GM19468 (cell line): Measurements from ENCODE around the gene KRT76.
"Not testable (repeated sequence)": the region's sequence is repeated elsewhere in the genome, so short reads cannot be mapped to it uniquely, and the experiment has no call there.

Source experiments
- ATAC-seq: cut with Tn5 transposase; IDR thresholded peaks from one replicate; pipeline ENCODE4 v1.9.1; 2021; ENCODE audit warnings: mild to moderate bottlenecking, moderate library complexity, moderate number of reproducible peaks; ENCODE audit not compliant: unreplicated experiment; ENCODE audit errors: extremely low read depth

The KRT76 gene

DNA sequence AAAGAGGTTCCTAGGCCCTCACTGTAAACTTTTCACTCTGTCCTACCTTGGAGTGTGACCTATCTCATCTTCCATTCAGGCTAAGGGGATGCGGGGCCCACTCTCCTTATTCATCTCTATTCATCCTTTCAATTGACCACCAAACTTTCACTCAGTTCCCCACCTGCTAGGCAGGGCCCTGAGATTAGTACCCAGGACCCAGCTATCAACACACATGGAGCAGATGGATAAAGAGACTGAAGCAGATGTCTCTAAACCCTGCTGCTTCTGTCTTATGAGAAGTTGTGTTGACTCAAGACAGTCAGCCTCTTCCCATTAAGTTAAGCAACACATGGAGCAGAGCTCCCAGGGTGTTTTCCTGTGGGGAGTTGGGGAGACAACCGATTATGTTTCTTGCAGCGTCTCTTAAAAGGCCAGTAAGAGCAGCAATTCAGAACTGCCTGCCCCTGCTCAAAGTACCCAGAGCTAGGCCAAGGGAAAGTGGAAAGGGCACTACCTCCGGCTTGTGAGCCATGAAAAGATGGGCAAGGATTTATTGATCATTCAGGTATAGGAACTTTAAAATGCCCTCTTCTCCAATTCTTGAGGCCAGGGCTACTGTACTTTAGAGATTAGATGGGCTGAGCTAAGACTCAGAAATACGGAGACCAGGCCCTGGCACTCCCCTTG lies 10.7 kb downstream of the KRT76 start:
- ATAC-seq, result no peak

DNA sequence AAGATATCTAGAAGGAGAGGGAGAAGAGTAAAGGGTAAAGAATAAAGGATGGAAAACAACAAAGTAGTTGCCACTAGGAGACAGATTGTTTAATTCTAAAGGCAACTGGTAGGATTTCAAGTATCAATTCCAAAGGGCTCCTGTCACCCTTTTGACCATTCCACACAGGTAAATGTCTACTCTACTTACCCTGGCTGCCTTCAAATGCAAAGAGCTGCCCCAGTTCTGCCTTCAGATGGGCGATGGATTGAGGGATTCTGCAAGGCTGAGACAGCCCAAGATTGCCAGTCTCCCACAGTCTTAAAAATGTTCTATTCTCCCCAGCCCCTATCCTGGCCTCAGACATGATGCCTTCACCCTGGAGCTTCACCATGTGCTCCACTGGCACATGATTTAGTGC lies 11.4 kb downstream of the KRT76 start:
- no peak for ATAC-seq

DNA sequence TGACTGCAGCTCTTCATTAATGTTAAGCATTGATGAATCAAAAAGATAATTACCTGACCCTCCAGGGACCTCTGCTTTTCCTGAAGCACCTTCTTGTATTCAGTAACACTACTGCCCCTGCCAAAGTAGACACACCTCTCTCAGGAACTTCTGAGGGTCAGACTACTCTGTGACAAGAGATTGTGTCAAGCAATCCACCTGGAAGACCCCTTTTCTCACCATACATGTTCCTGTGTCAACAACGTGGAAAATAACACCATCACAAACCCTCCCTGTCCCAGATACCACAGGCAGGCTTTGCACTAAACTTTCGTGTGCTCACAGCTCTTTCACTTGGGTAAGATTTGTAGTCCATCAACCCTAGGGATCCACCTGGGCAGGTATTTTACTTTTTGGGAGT lies 13.2 kb downstream of the KRT76 start:
- no peak for ATAC-seq

DNA sequence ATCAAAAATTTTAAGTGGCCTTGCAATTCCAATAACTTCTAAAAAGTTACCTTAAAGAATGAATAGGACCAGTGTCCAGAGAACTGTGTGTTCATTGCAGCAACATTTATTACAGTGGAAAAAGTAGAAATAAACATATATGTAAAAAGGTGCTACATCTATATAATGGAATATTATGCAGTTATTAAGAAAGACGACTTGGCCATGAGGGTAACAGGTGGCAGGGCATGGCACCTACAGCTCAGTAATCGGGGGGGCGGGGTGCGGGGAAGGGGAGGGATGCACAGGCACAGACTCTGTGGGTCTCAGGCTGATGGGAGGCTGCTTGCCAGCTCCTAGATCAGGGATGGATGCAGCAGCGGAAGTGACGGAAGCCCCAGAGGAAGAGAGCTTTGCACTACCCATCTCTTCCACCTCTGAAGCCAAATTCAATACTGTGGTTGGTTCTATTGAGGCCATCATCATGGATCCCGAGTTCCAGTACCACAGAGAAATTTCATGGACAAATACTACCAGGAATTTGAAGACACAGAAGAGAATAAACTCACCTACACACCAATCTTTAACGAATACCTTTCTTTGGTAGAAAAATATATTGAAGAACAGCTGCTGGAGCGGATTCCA lies 14.0 kb downstream of the KRT76 start:
- ATAC-seq, result no peak

DNA sequence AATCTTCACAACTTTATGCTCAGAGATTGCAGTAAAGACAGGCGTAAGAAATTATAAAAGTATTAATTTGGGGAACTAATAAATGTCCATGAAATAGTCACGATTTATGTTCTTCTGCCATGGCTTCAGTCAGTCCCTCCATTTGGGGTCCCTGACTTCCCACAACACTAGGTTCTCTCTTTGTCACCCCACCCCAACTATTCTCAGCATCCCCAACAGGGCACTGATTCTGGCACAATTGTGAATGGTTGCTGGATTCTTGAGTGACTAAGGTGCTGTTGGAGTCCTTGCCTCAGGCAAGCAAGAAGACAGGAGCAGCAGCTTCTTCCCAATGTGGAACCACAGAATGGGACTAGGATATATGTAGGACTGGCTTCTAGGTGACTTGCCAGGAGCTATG lies 15.3 kb downstream of the KRT76 start:
- no peak for ATAC-seq

DNA sequence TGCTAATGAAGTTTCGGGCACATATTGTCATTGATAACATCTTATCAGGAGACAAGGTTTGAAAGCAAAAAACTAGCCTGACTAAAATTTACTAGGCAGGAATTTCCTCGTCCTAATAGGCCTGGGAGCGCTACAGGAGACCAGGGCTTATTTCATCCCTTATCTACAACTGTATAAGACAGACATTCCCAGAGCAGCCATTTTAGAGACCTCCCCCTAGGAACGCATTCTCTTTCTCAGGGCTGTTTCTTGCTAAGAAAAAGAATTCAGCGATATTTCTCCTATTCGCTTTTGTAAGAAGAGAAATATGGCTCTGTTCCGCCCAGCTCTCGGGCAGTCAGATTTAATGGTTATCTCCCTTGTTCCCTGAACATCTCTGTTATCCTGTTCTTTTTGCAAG lies 15.9 kb downstream of the KRT76 start:
- not testable (repeated sequence) for ATAC-seq

DNA sequence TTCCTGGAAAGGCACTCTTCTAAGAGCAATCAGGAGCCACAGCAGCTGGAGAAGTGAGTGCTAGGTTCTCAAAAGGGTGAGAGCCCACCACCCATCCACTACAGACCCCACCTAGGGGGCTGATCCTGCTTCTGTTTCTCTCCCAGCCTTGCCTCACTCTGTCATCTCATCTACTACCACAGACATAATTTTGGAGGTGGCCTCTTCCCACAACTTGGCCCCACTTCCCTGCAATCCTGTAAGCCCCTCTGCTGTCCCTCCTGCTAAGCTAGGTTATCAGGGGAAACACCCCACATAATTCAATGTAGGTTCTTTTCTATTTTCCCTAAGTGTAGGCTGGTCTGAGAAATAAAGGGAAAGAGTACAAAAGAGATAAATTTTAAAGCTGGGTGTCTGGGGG lies 16.5 kb downstream of the KRT76 start:
- ATAC-seq, result no peak

DNA sequence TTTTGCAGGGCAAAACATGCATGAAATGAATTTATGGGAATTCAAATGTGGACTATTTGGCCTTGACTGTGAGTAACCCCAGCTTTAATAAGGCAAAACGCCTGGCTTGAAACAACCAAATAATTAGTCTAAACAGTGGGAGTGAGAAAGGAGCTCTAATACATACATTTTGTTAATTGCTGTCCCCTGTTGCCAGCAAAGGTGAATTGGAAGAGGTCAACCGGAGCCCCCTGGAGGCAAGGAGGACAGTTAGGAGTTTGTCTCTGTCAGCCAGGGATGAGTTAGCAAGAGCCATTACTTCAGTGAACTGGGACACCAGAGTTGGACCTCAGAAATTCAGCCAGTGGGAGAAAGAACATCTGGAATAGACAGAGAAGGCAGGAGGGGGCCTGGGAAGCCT lies 17.4 kb downstream of the KRT76 start:
- ATAC-seq, result no peak

DNA sequence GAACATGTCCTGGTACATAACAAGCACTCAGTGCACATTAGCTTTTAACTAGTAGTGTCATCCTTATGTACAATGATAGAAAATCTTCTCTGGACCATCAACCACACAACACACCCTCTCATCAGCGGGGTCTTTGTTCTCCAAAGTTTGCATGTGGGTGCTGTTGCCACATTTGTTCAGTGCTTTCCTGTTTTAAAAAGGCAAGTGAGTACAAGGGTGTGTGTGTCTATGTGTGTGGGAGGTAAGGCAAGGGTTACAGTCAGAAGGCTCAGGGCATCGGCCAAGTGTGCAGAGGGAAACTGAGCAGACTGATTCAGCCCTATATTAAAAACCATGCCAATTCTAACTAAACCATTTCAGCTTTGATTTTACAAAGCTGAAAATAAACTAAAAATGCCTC lies 17.9 kb downstream of the KRT76 start:
- ATAC-seq, result no peak

DNA sequence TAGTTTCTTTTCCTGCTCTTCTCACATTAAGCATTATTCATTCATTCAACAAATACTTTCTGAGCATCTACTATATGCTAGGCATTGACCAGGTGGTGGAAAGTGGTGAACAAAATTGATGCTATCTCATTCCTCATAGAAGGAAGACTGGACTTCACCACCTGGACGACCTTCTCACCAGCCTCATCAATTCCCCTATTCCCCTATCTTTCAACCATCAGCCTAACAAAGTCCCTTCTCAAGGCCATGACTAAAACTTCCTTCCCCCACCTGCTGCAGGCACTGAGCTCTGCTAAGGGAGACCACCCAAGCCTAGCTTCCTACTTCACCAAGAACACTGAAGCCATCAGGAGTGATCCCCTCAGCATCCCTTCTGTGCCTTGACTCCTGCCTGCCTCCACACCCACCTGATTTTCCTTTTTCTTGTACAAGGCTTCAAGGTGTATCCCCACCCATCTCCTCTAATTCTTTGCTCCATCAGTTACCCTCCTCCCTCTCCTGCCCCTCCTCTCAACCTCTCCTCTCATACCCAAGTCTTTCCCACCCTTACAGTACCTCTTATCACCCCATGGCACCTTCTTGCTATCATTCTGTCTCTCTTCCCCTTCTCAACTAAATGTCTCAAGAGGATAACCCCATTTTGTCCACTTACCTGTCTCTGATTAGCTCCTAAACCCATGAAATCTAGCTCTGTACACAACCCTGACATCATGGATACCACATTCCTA lies 19.5 kb downstream of the KRT76 start:
- no peak for ATAC-seq

DNA sequence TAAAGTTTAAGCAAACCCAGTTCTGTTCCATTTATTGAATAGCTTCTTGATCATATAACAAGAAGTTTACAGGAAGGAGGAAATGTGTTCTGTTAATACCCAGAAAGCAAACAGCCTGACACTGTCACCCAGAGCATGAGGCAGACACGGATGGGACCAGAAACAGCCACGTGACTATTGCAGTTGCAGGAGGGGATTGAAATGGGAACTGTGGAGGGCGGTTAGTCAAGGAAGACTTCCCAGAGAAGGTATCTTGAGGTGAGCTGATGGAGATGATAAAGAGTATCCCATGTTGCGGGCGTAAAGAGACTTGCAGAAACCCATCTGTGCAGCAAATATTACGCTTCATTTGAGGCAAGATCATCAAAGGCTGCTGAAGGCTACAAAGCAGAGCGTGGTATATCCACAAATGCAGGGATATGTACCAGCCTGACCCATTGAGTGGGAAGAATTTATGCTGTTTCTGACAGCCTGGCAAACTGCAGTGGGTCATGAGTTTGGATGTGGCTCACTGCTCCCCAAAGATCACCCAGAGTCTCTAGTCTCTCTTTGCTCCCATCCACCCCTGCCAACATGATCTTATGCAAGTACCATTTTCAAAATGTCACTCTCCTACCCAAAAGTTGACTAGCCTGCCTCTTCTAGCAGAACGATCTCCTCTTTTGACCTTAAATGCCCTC lies 20.7 kb downstream of the KRT76 start:
- no peak for ATAC-seq

DNA sequence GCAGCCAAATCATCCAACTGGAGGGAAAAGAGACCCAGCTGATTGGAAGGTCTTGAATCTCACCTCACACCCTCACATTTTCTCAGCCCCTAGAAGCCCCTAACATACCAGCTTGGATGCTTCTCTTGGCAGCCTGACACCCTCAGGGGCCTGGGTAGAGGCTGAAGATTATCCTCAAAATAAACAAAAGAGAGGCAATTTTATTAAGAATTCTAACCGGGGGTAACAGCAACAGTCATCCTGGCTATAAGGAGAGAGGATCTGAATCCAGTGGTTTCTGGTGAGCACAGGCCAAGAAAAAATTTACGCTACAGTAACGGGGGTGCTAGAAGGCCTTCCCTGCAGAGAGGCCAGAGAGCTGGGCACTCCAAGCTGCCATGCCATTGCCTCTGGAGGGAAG lies 21.6 kb downstream of the KRT76 start:
- no peak for ATAC-seq

DNA sequence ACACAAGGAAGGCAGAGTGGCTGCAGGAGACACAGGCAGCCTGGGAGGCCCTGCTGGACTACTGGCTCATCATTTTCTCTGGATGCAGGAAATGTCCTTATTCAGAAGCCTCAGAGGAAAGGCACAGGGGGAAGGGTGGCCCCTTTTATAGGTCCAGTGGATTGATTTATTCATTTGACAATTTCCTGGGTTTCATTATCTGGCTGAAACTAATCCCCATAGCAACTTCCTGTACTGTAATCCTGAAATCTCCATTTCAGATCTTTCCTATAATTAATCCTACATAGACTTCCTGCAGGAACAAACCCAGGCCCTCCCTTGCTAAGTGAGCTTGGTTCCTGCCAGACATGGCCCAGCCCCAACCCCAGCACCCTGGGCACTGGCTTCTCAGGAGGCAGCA lies 23.0 kb downstream of the KRT76 start:
- no peak for ATAC-seq

DNA sequence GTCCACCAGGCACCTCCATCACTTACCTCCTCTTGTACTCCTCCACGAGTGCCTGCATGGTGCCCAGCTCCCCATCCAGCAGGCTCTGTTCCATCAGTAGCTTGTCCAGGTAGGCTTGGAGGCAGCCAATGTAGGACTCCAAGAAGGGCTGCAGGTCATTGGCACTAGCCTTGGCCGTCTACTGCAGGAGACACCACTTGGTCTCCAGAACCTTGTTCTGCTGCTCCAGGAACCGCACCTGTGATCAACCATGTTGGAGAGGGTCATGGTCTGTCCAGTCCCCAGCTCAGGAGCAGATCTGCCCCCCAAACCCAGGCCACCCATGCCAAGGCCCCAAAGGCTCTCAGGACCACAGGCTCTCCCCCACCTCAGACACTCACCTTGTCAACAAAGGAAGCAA lies 23.9 kb downstream of the KRT76 start:
- no peak for ATAC-seq

DNA sequence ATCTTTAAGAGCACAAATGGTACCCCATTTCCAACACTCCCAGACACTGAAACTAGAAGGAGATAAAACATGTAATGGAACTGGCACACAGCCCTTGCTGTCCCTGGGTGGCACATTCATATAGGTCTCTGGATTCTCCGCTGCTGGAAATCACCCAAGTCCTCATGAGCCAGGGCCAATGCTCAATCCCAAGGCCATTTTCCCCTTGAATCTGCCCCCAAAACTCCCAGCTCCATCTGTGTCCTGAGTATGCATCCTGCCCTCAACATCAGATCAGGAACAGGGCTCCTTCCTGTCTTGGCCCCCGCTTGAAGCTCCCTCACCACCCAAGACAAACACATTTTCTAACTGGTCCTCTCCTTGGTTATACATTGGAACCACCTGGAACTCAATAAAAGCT lies 24.6 kb downstream of the KRT76 start:
- ATAC-seq, result no peak

DNA sequence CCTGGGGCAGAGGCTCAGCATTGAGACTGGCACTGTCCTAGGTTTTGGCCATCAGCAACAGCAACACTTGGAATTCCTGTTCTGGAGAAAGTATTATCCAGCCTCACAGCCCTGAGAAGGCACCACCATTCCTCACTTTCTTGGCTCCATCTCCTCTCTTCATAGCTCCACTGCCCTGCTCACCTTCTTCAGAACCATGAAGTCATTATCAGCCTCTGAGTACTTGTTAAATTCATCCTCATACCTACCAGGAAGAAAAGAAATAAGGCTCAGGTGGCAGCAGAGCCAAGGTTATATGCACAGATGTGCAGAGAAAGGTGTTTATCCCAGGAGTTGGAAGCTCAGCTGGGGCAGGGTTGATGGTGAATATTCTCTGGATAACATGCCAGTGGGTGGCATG lies 25.4 kb downstream of the KRT76 start:
- ATAC-seq, result no peak

DNA sequence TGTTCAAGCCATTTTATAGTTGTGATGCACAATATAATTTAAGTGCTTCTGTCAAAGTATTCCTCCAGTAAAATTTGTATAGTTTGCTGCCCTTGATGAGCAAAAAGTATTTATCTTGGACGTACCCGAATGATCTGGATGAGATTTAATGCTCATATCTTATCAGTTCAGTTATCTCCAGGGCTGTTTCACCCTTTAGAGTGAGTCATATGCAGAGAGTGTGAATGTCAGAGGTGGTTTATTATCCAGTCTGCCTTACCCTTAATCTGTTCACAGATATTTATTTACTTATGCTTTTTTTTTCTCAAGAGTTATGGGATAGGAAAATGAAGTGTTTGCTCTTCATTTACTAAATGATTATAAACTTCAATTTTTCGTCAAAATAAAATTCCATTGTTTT lies 26.6 kb downstream of the KRT76 start:
- ATAC-seq, result not testable (repeated sequence)

DNA sequence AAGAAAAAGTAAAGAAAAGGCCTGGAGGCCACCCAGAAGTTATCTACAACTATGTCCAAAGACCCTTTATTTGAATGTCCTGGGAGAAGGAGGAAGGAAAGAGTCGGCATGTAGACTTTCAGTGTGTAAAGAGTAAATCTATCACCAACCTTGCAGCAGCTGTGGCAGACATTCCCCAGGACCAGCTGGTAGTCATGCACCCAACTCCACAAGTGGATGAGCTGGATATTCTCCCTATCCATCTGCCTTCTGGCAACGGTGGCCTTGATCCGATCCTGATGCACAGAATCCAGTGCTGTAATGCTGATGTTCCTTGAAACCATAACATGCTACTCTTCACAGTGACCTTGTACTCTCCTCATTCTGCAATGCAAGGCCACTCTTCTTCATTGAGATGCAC lies 27.3 kb downstream of the KRT76 start:
- ATAC-seq, result no peak

DNA sequence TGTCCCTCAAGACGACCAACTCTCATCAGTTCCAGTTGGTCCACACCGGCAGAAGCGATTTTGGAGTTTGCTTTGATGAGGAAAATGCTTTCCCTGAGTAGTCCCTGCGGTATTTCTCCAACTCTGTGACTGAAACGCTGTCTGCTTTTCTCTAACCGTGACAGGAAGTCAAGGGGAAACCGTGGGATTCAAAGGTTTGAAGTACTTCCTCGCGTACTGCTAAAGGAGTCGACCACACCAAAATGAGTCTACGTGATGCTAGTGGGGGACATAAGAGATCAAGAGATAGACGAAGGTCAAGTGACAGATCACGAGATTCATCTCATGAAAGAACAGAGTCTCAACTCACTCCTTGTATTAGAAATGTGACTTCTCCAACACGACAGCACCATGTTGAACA lies 28.6 kb downstream of the KRT76 start:
- ATAC-seq, result no peak

DNA sequence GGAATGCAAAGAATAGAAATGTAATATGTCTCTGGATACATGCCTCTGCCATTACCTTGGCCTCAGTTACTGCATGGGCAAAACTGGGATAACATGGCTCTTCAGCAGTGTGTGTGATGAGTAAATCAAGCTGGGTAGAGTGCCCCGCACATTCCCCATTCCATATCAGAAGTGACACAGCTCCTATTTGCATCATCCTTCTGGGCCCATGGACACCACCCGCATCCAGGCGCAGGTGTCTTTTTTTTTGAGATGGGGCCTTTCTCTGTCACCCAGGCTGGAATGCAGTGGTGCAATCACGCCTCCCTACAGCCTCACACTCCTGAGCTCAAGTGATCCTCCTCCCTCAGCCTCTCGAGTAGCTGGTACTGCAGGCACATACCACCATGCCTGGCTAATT lies 31.6 kb downstream of the KRT76 start:
- no peak for ATAC-seq

DNA sequence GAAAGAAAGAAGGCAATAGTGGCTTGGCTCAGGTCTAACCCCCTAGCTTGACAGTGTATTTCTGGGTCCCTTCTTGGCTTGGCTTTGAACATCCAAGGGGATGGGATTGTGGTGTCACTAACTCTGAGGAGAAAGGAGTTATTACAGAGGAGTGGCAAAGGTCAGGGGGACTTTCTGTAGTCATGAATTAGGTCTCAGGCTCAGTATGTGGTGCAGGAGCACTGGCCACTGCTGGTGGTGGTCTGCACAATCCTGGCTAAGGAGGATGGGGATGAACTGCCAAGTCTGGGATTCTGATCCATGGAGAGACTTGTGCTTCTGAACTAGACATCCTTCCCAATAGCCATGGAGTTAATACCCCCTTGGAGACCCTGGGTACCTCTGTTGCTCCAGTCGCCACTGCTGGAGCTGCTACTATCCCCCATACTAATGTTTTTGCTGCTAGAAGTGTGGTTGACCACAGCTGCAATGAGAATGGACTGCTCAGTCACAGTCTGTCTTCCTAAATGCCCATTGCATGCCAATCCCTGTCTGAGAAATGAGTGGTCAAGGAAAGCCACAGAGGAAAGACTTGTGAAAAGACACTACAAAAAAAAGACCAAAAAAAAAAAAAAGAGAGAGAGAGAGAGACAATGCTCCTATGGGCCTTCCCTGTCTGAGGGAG lies 32.5 kb downstream of the KRT76 start:
- ATAC-seq, result no peak
